ENCODE data around the gene RBBP8NL.

GRCh38 chr20:62398120-62398821 is 29.1 kb downstream of the RBBP8NL start:
- TF ChIP-seq YY1 (IDR thresholded peaks at IDR 0.05; ENCODE audit: low read depth, low read length) (no peak), POLR2A (IDR thresholded peaks at IDR 0.05; ENCODE audit: control extremely low read depth in 1 of 2, low read depth in 2 of 2, low read length in 2 of 2) (no peak), EZH2 (IDR thresholded peaks at IDR 0.05; ENCODE audit: low read depth, low read length, severe bottlenecking) (no peak), MAX (IDR thresholded peaks at IDR 0.05) (no peak), POLR2AphosphoS5 (IDR thresholded peaks at IDR 0.05; ENCODE audit: low read depth, low read length) (no peak), BRCA1 (IDR thresholded peaks at IDR 0.05; ENCODE audit: low read depth, low read length) (no peak)
- TF ChIP-seq, protein P1, sequence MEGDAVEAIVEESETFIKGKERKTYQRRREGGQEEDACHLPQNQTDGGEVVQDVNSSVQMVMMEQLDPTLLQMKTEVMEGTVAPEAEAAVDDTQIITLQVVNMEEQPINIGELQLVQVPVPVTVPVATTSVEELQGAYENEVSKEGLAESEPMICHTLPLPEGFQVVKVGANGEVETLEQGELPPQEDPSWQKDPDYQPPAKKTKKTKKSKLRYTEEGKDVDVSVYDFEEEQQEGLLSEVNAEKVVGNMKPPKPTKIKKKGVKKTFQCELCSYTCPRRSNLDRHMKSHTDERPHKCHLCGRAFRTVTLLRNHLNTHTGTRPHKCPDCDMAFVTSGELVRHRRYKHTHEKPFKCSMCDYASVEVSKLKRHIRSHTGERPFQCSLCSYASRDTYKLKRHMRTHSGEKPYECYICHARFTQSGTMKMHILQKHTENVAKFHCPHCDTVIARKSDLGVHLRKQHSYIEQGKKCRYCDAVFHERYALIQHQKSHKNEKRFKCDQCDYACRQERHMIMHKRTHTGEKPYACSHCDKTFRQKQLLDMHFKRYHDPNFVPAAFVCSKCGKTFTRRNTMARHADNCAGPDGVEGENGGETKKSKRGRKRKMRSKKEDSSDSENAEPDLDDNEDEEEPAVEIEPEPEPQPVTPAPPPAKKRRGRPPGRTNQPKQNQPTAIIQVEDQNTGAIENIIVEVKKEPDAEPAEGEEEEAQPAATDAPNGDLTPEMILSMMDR (IDR thresholded peaks at IDR 0.05; ENCODE audit: control extremely low read depth in 1 of 3, insufficient read depth in 1 of 3, low read depth in 1 of 3, low read length in 3 of 3), result no peak

Data from H1 (cell line).